Common myeloid progenitor, CD34-positive (primary cell): ENCODE measurements around the gene ZNF574.

Source experiments
- CTCF ChIA-PET: fragments of 350-600 bp; sonication (Branson Sonifier 250); formaldehyde crosslinking; loops from one replicate; lab custom pipeline; 2021; ENCODE audit warnings: antibody characterized with exemption; lab: Charles Lee
- POLR2A ChIA-PET: fragments of 350-600 bp; sonication (Branson Sonifier 250); formaldehyde crosslinking; loops from one replicate; lab custom pipeline; 2021; ENCODE audit warnings: antibody characterized with exemption; lab: Charles Lee
- DNase-seq, 3 donors: peaks; one replicate each; pipeline versions ENCODE4 v3.0.0 to v3.0.0-alpha.2; 2013
- H3K27ac ChIP-seq, 2 experiments: 1 replicate in 1 of 2; 2 replicates in 1 of 2; pipeline ENCODE4 v1.7.0; 2013; ENCODE audit warnings: inconsistent platforms in 2 of 2, low read length in 2 of 2, mild to moderate bottlenecking in 2 of 2, low read depth in 1 of 2, moderate library complexity in 1 of 2; ENCODE audit not compliant: severe bottlenecking in 2 of 2, insufficient read depth in 1 of 2, poor library complexity in 1 of 2
- H3K27me3 ChIP-seq, 5 experiments: replicated peaks in 2 of 5; 1 replicate in 3 of 5; 2 replicates in 2 of 5; pipeline versions ENCODE4 v1.6.1 to v1.7.0; 2013; ENCODE audit warnings: low read length in 4 of 5, mild to moderate bottlenecking in 2 of 5, moderate library complexity in 2 of 5, inconsistent platforms in 1 of 5; ENCODE audit not compliant: insufficient read depth in 5 of 5, control insufficient read depth in 4 of 5
- H3K36me3 ChIP-seq, 4 experiments: 1 replicate in 2 of 4; 2 replicates in 2 of 4; pipeline versions ENCODE4 v1.6.1 to v1.7.0; 2013; ENCODE audit warnings: low read length in 3 of 4, control low read depth in 1 of 4, mild to moderate bottlenecking in 1 of 4; ENCODE audit not compliant: control insufficient read depth in 4 of 4, insufficient read depth in 4 of 4
- H3K4me1 ChIP-seq, 4 experiments: 1 replicate in 3 of 4; 2 replicates in 1 of 4; pipeline versions ENCODE4 v1.6.1 to v1.7.1; 2013; ENCODE audit warnings: low read length in 3 of 4, mild to moderate bottlenecking in 3 of 4, control low read depth in 1 of 4, inconsistent platforms in 1 of 4, moderate library complexity in 1 of 4; ENCODE audit not compliant: control insufficient read depth in 4 of 4, insufficient read depth in 4 of 4; ENCODE audit errors: control extremely low read depth in 1 of 4
- H3K4me3 ChIP-seq, 7 experiments: 1 replicate in 4 of 7; 2 replicates in 3 of 7; pipeline versions ENCODE4 v1.5.1 to v1.7.0; 2013; ENCODE audit warnings: mild to moderate bottlenecking in 7 of 7, low read length in 6 of 7, moderate library complexity in 6 of 7, inconsistent platforms in 2 of 7, low read depth in 2 of 7, control low read depth in 1 of 7; ENCODE audit not compliant: insufficient read depth in 4 of 7, control insufficient read depth in 1 of 7; ENCODE audit errors: extremely low read depth in 1 of 7
- H3K9me3 ChIP-seq, 5 experiments: 1 replicate in 4 of 5; 2 replicates in 1 of 5; pipeline versions ENCODE4 v1.6.1 to v1.7.1; 2013; ENCODE audit warnings: low read length in 4 of 5, mild to moderate bottlenecking in 2 of 5, inconsistent platforms in 1 of 5, low read depth in 1 of 5, moderate library complexity in 1 of 5; ENCODE audit not compliant: control insufficient read depth in 4 of 5, insufficient read depth in 2 of 5; ENCODE audit errors: control extremely low read depth in 1 of 5
- WGBS: methylation state at CpG from one replicate; pipeline ENCODE4 v1.1.5; 2013; ENCODE audit not compliant: insufficient coverage; 5-methylcytosine and 5-hydroxymethylcytosine counted together

ZNF574 gene

GRCh38 chr19:42045575-42045974 lies 30.4 kb upstream of the ZNF574 start:
- H3K9me3 ChIP-seq = no peaks in the 10 kb centered on the region
- CTCF ChIA-PET = interaction anchor here (0.8 to 1.3 kb wide), 2 partner anchors 11 to 17 kb away, joined by 3 to 4 read pairs; no protein-coding TSS in a partner anchor
- H3K27ac ChIP-seq = peak overlapping the region in 1 of 2 experiments; percentile 2
- H3K4me1 ChIP-seq = no peaks in the 10 kb centered on the region
- H3K4me3 ChIP-seq = no peak overlapping the region
- 96% methylated on average over 6 of the region's 7 CpGs for WGBS
- H3K27me3 ChIP-seq = no peaks in the 10 kb centered on the region
- H3K36me3 ChIP-seq = peaks cover 2 to 54% (median 28%) of the 10 kb centered on the region in 4 experiments
- POLR2A ChIA-PET = no interaction called here
- DNase-seq = no peak

- Histone ChIP-seq H3K36me3 (peaks cover 3 to 63% (median 37%) of the 10 kb centered on the region in 4 experiments), H3K27ac (no peak overlapping the region), H3K4me3 (no peak overlapping the region), H3K9me3 (no peaks in the 10 kb centered on the region), H3K27me3 (no peaks in the 10 kb centered on the region), H3K4me1 (no peaks in the 10 kb centered on the region)
- no peak for DNase-seq
- 90% methylated on average over 3 of the region's 4 CpGs for WGBS
- CTCF ChIA-PET = interaction anchor here (1.0 to 1.6 kb wide), 2 partner anchors 10 to 18 kb away, joined by 3 to 4 read pairs; no protein-coding TSS in a partner anchor
- POLR2A ChIA-PET = no interaction called here
Measured at GRCh38 chr19:42048992-42049391, 27.0 kb upstream of the ZNF574 start.

GRCh38 chr19:42051166-42052115 lies 24.5 kb upstream of the ZNF574 start:
- H3K9me3 ChIP-seq = no peaks in the 10 kb centered on the region
- WGBS = 98% methylated on average over 11 of the region's 14 CpGs
- peaks cover 11 to 64% (median 40%) of the 10 kb centered on the region in 4 experiments for H3K36me3 ChIP-seq
- no peaks in the 10 kb centered on the region for H3K4me1 ChIP-seq
- ChIA-PET POLR2A (interaction anchor here (0.7 to 1.3 kb wide), 3 partner anchors 12 to 27 kb away, joined by 3 read pairs; no protein-coding TSS in a partner anchor), CTCF (interaction anchor here (1.7 kb wide), 1 partner anchor 17 kb away, joined by 5 read pairs; no protein-coding TSS in a partner anchor)
- H3K27me3 ChIP-seq = no peaks in the 10 kb centered on the region
- H3K4me3 ChIP-seq = no peak overlapping the region
- no peak for DNase-seq
- no peak overlapping the region for H3K27ac ChIP-seq

- H3K9me3 ChIP-seq = no peaks in the 10 kb centered on the region
- no peak for DNase-seq
- no peaks in the 10 kb centered on the region for H3K27me3 ChIP-seq
- ChIA-PET CTCF (interaction anchor here (0.5 to 1.7 kb wide), 2 partner anchors 18 to 184 kb away, joined by 3 to 5 read pairs; no protein-coding TSS in a partner anchor), POLR2A (interaction anchor here (1.3 kb wide), 1 partner anchor 13 kb away, joined by 3 read pairs; no protein-coding TSS in a partner anchor)
- H3K27ac ChIP-seq = no peak overlapping the region
- H3K4me1 ChIP-seq = peaks cover 0 to 4% (median 0%) of the 10 kb centered on the region in 4 experiments
- peaks cover 15 to 68% (median 44%) of the 10 kb centered on the region in 4 experiments for H3K36me3 ChIP-seq
- 98% methylated on average over 10 of the region's 10 CpGs for WGBS
- no peak overlapping the region for H3K4me3 ChIP-seq
Measured at GRCh38 chr19:42052241-42052863, 23.6 kb upstream of the ZNF574 start.

- WGBS = 100% methylated on average over 10 of the region's 17 CpGs
- POLR2A ChIA-PET = no interaction called here
- H3K4me3 ChIP-seq = no peak overlapping the region
- no peaks in the 10 kb centered on the region for H3K27me3 ChIP-seq
- peaks cover 0 to 4% (median 0%) of the 10 kb centered on the region in 4 experiments for H3K4me1 ChIP-seq
- CTCF ChIA-PET = interaction anchor here (0.5 to 1.7 kb wide), 3 partner anchors 18 to 183 kb away, joined by 3 to 5 read pairs (median 3); no protein-coding TSS in a partner anchor
- no peaks in the 10 kb centered on the region for H3K9me3 ChIP-seq
- DNase-seq = no peak
- H3K27ac ChIP-seq = no peak overlapping the region
- H3K36me3 ChIP-seq = peaks cover 15 to 75% (median 46%) of the 10 kb centered on the region in 4 experiments
Measured at GRCh38 chr19:42053037-42053935, 22.7 kb upstream of the ZNF574 start.

- Histone ChIP-seq H3K4me3 (no peak overlapping the region), H3K4me1 (peaks cover 0 to 4% (median 0%) of the 10 kb centered on the region in 4 experiments), H3K9me3 (no peaks in the 10 kb centered on the region), H3K36me3 (peaks cover 17 to 77% (median 49%) of the 10 kb centered on the region in 4 experiments), H3K27me3 (no peaks in the 10 kb centered on the region), H3K27ac (no peak overlapping the region)
- ChIA-PET CTCF (interaction anchor here (0.9 kb wide), 1 partner anchor 19 kb away, joined by 3 read pairs; no protein-coding TSS in a partner anchor), POLR2A (no interaction called here)
- WGBS = 98% methylated on average over 8 of the region's 18 CpGs
- no peak for DNase-seq
Measured at GRCh38 chr19:42054205-42054604, 21.8 kb upstream of the ZNF574 start.
